ENCODE measurements around the gene TBC1D5.

DNA sequence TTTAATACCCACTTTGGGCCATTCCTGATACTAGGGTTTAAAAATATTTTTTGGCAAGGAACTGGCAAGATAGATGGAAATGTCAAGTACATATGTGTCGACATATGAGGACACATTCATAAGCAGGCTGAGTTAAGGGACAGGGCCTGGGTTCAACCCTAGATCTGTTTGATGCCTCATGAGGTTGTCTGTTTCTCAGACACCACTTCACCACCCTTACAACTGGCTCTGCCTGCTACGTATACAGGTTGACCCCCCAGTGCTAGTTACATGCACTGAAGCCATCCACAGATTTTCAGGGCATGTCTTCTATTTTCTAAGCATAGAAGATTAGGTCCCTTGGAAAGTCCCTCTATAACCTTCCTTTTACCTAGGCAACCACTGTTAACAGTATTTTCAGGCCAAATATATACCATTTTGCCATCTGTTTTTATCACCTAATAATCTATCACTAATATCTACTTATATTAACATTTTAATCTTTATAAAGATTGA lies 561.0 kb downstream of the TBC1D5 start:
- TF ChIP-seq EZH2 (IDR thresholded peaks at IDR 0.05) (no peak), POLR2AphosphoS5 (IDR thresholded peaks at IDR 0.05; ENCODE audit: borderline replicate concordance, low read depth, low read length) (no peak), FOXP2 (optimal IDR thresholded peaks at IDR 0.05; ENCODE audit: control extremely low read depth, extremely low read length, insufficient read depth) (no peak)
